Measurements from ENCODE around the gene SDC1. TPM values are rescaled to one million over a fixed set of nuclear protein-coding genes. Genes with fewer than 3 reads are reported as not detected.
A peak's percentile ranks its signal among the peaks of the same experiment; 100 is the strongest.
"Not testable (repeated sequence)": the region's sequence is repeated elsewhere in the genome, so short reads cannot be mapped to it uniquely, and the experiment has no call there.

SDC1 gene
- total and polyA plus RNA-seq, 2 donors = 65.3 to 87.1 TPM

DNA sequence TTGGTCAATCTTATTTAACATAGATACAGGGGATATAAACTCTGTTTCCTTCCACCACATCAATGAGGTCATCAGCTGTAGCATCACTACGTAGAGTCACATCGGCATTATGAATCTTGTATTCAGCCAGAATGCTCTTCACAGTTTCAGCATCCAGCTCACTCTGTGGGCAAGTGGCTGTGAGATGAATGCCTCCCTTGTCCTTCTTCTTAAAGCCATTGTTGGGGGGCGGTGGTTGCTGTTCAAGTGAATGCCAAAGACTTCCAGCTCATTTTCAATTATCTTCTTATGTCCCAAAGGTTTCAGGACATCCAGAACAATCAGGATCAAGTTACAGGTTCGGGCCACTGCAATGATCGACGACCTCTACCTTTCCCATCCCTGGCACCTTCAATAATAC, 15.4 kb upstream of the SDC1 start:
- not testable (repeated sequence) for H3K27ac ChIP-seq (ENCODE audit: low read depth); H3K4me1 ChIP-seq (ENCODE audit: insufficient read depth); H3K4me3 ChIP-seq (ENCODE audit: low read depth, low read length); DNase-seq (ENCODE audit: extremely low spot score); H3K36me3 ChIP-seq (ENCODE audit: insufficient read depth)
- 87% methylated on average over 6 of the region's 6 CpGs for WGBS

DNA sequence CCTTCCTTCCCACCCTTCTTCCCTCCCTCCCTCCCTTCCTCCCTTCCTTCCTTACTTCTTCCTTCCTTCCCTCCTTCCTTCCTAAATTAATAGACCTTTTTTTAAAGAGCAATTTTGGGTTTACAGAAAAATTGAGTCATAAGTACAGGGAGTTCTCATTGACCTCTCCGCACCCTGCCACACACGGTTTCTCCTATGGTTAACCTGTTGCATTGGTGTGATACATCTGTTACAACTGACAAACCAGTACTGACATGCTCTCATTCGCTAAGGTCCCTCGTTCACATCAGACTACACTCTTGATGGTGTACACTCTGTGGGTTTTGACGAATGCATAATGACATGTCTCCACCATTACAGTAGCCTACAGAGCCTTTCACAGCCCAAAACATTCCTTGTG, 11.6 kb upstream of the SDC1 start:
- DNase-seq (ENCODE audit: extremely low spot score) = no peak
- no peaks in the 10 kb centered on the region for H3K4me1 ChIP-seq (ENCODE audit: insufficient read depth)
- H3K36me3 ChIP-seq (ENCODE audit: insufficient read depth) = no peaks in the 10 kb centered on the region
- 73% methylated on average over 5 of the region's 5 CpGs for WGBS
- H3K27ac ChIP-seq (ENCODE audit: low read depth) = no peak overlapping the region
- no peak overlapping the region for H3K4me3 ChIP-seq (ENCODE audit: low read depth, low read length)

DNA sequence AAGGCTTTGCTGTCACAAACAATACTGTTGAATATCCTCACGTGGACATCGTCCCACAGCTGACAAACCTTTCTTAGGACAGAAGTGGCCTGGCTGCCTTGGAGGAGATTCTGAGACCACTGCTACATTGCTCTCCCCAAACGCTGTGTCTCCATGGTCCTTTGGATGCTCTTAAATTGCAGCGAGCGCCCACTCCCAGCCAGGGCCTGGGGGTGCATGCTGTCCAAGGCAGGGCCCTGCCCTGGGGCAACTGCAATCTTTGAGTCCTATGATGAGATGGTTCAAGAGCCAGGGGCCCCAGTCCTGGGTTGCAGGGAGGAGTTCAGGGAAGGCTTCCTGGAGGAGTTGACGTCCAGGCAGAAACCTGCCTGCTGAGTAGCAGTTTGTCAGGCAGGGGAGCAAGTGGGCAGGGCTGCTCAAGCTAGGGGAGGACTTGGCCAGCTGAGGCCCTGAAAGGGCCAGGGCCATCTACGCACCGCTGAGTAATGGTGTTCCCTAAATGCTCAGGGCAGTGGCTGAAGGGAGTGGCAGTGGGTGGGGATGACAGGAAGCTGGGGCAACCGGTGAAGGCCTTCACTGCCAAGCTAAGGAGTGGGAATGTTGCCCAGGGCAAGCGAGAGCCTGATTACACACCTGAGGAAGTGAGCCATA, 10.8 kb upstream of the SDC1 start:
- Histone ChIP-seq H3K4me1 (ENCODE audit: insufficient read depth) (no peaks in the 10 kb centered on the region), H3K4me3 (ENCODE audit: low read depth, low read length) (no peak overlapping the region), H3K27ac (ENCODE audit: low read depth) (peak overlapping the region; percentile 57), H3K36me3 (ENCODE audit: insufficient read depth) (no peaks in the 10 kb centered on the region)
- DNase-seq (ENCODE audit: extremely low spot score) = no peak
- WGBS = 80% methylated on average over 10 of the region's 10 CpGs

DNA sequence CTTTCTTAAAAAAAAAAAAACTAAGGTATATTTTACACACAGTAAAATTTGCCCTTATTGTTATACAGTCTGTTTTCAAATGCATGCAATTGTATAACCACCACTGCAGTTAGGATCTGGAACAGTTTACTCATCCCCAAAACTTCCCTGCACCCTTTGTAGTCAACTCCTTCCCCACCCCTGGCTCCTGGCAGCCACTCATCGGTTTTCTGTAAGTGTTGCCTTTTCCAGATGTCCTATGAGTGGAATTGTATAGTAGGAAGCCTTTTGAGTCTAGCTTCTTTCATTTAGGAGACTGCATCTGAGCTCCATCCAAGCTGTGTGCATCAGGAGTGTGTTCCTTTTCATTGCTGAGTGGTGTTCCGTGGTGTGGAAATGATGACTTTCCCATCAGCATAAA, 9.7 kb upstream of the SDC1 start:
- 68% methylated on average over 2 of the region's 2 CpGs for WGBS
- not testable (repeated sequence) for H3K27ac ChIP-seq (ENCODE audit: low read depth); DNase-seq (ENCODE audit: extremely low spot score)

DNA sequence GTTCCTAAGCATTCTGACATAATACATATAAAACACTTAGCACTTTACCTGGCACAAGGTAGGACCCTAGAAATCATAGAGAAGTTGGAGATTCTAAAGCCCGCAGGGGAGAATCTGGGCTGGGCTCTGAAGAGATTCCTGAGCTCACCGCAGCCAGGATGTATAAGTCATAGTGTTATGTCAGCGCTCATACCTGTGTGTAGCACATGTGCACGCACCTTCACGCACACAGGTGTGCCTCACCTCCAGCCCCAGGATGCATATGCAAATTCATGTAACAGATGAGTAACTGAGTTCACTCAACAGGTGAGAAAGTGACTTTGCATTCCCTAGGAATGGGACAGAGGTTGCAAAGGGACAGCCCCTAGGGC, 7.9 kb upstream of the SDC1 start:
- Histone ChIP-seq H3K27ac (ENCODE audit: low read depth) (peak overlapping the region; percentile 85), H3K4me3 (ENCODE audit: low read depth, low read length) (no peak overlapping the region), H3K36me3 (ENCODE audit: insufficient read depth) (no peaks in the 10 kb centered on the region), H3K4me1 (ENCODE audit: insufficient read depth) (no peaks in the 10 kb centered on the region)
- 94% methylated on average over 5 of the region's 5 CpGs for WGBS
- DNase-seq (ENCODE audit: extremely low spot score) = no peak

More for the DNA sequence above, 9.7 kb upstream of the SDC1 start:
- not testable (repeated sequence) for H3K36me3 ChIP-seq (ENCODE audit: insufficient read depth); H3K4me3 ChIP-seq (ENCODE audit: low read depth, low read length); H3K4me1 ChIP-seq (ENCODE audit: insufficient read depth)

DNA sequence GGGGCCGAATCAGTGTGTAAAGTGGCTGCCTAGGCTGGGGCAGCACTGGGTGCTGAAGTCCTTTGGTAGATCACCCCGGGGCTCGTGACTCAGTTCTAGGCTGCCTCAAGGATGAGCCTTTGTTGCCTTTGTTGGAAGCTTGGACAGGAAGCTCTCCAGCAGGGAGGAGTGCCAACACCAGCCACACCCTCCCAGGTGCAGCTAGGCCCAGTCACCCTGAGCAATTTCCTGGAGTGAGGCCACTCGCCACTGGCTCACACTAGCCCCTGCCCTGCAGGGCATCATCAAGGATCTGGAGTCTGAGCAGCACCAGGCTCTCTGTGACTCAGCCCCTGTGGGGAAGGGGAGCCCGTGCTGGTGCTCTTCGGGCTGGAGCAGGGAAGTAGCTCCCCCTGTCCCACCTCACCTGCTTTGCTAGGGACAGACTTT, 6.7 kb upstream of the SDC1 start:
- no peaks in the 10 kb centered on the region for H3K36me3 ChIP-seq (ENCODE audit: insufficient read depth)
- DNase-seq (ENCODE audit: extremely low spot score) = no peak
- H3K4me1 ChIP-seq (ENCODE audit: insufficient read depth) = no peaks in the 10 kb centered on the region
- WGBS = 72% methylated on average over 6 of the region's 6 CpGs
- H3K4me3 ChIP-seq (ENCODE audit: low read depth, low read length) = no peak overlapping the region
- peak overlapping the region; percentile 27 for H3K27ac ChIP-seq (ENCODE audit: low read depth)

DNA sequence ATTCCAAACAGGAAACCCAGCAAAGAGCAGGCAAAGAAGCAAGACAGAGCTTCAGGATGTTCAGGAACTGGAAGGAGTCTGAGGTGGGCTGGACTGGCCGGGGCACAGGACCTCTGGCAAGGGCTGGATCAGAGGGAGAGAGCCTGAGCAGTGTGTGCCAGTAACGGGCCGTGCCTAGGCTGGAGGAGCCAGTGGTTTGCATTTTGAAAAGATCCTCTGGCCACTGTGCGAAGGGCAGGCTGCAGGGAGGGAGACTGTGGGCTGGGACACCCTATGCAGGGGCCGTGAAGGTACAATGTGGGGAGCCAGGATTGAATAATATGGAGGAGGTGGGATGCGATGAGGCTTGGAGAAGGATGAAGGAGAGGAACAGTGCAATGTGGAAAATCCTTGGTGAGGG, 6.2 kb upstream of the SDC1 start:
- H3K27ac ChIP-seq (ENCODE audit: low read depth) = peak overlapping the region; percentile 27
- no peaks in the 10 kb centered on the region for H3K4me1 ChIP-seq (ENCODE audit: insufficient read depth)
- H3K4me3 ChIP-seq (ENCODE audit: low read depth, low read length) = no peak overlapping the region
- WGBS = 87% methylated on average over 6 of the region's 6 CpGs
- H3K36me3 ChIP-seq (ENCODE audit: insufficient read depth) = no peaks in the 10 kb centered on the region
- DNase-seq (ENCODE audit: extremely low spot score) = no peak

DNA sequence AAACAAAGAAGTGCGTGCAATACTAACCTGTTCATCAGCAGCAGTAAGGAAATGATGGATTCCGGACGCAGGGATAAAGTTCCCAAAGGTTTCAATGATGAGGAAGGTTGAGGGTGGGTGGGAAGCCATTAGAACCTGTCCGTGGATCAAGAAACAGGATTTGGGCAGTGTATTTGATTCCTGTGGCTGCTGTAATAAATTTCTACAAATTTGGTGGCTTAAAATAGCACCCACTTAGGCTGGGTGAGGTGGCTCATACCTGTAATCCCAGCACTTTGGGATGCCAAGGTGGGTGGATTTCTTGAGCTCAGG, 5.1 kb upstream of the SDC1 start:
- no peaks in the 10 kb centered on the region for H3K36me3 ChIP-seq (ENCODE audit: insufficient read depth)
- no peak overlapping the region for H3K27ac ChIP-seq (ENCODE audit: low read depth)
- no peaks in the 10 kb centered on the region for H3K4me1 ChIP-seq (ENCODE audit: insufficient read depth)
- no peak overlapping the region for H3K4me3 ChIP-seq (ENCODE audit: low read depth, low read length)
- 79% methylated on average over 4 of the region's 4 CpGs for WGBS
- no peak for DNase-seq (ENCODE audit: extremely low spot score)

DNA sequence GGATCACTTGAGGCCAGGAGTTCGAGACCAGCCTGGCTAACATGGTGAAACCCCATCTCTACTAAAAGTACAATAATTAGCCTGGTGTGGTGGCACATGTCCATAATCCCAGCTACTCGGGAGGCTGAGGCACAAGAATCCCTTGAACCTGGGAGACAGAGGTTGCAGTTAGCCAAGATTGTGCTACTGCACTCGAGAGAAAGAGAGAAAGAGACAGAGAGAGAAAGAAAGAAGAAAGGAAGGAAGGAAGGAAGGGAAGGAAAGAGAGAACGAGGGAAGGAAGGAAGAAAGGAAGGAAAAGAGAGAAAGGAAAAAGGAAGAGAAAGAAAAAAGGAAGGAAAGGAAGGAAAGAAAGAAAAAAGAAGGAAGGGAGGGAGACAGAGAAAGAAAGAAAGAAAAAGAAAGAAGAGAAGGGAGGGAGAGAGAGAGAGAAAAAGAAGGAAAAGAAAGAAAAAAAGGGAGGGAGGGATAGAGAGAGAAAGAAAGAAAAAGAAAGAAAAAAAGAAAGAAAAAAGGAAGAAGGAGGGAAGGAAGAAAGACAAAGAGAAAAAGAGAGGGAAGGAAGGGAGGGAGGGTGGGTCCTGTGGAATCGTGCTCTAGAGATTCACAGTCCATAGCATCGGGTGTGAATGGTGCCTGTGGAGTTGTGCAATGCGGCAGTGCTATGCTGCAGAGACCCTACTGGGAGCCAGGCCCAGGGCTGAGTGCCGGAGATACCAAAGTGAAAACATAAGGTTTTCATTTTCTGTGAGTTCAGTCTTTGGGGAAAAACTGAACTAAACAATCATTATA, 4.6 kb upstream of the SDC1 start:
- Histone ChIP-seq H3K27ac (ENCODE audit: low read depth) (no peak overlapping the region), H3K4me3 (ENCODE audit: low read depth, low read length) (no peak overlapping the region), H3K4me1 (ENCODE audit: insufficient read depth) (no peaks in the 10 kb centered on the region), H3K36me3 (ENCODE audit: insufficient read depth) (no peaks in the 10 kb centered on the region)
- no peak for DNase-seq (ENCODE audit: extremely low spot score)
- WGBS = 82% methylated on average over 8 of the region's 8 CpGs

DNA sequence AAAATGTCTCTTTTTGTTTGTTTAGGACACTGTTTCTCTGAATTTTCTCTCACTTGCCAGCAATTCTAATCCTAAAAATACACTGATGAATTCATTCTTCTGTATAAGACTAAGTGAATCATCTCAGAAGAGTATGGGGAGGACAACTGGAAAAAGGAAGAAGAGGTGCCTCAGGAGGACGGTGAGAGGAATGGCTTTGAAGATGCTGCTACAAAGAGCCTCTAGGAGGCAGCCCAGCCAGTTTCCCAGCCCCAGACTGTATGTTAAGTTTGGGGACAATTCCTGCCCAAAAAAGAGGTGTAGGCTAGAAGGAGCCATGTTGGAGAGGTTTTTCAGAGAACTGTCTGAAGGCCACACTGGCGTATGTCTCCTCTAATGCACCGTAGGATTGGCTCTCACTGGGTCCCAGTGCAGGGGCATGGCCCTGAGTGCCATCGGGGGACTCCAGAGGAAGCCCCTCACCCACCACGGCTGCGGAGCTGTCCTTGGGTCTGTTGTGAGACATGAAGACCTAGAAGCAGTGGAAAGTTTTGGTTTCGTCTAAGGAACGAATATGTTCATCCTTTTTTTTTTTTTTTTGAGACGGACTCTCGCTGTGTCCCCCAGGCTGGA, 3.1 kb upstream of the SDC1 start:
- DNase-seq (ENCODE audit: extremely low spot score) = no peak
- no peaks in the 10 kb centered on the region for H3K36me3 ChIP-seq (ENCODE audit: insufficient read depth)
- H3K4me1 ChIP-seq (ENCODE audit: insufficient read depth) = no peaks in the 10 kb centered on the region
- H3K4me3 ChIP-seq (ENCODE audit: low read depth, low read length) = no peak overlapping the region
- no peak overlapping the region for H3K27ac ChIP-seq (ENCODE audit: low read depth)
- 92% methylated on average over 10 of the region's 10 CpGs for WGBS

DNA sequence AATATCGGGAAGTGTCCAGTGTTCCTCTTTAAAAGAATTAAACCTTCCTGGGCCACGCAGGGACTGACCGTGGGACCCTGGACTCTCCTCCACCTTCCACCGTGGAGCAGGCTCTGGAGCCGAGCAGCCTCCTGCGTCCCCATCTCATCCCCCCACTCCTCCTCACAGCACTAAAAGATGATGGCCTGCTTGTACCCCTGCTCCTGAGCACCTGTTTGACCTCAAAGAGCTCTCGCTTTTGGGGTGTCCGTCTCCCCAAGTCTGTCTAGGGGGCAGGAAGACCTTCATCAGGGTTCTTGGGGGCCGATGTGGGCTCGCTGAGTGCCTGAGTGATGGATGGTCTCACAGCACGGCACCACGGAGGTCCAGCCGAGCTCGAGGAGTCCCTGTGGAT, 1.2 kb upstream of the SDC1 start:
- DNase-seq (ENCODE audit: extremely low spot score) = no peak
- Histone ChIP-seq H3K36me3 (ENCODE audit: insufficient read depth) (no peaks in the 10 kb centered on the region), H3K4me1 (ENCODE audit: insufficient read depth) (no peaks in the 10 kb centered on the region), H3K4me3 (ENCODE audit: low read depth, low read length) (no peak overlapping the region), H3K27ac (ENCODE audit: low read depth) (no peak overlapping the region)
- 93% methylated on average over 14 of the region's 14 CpGs for WGBS

DNA sequence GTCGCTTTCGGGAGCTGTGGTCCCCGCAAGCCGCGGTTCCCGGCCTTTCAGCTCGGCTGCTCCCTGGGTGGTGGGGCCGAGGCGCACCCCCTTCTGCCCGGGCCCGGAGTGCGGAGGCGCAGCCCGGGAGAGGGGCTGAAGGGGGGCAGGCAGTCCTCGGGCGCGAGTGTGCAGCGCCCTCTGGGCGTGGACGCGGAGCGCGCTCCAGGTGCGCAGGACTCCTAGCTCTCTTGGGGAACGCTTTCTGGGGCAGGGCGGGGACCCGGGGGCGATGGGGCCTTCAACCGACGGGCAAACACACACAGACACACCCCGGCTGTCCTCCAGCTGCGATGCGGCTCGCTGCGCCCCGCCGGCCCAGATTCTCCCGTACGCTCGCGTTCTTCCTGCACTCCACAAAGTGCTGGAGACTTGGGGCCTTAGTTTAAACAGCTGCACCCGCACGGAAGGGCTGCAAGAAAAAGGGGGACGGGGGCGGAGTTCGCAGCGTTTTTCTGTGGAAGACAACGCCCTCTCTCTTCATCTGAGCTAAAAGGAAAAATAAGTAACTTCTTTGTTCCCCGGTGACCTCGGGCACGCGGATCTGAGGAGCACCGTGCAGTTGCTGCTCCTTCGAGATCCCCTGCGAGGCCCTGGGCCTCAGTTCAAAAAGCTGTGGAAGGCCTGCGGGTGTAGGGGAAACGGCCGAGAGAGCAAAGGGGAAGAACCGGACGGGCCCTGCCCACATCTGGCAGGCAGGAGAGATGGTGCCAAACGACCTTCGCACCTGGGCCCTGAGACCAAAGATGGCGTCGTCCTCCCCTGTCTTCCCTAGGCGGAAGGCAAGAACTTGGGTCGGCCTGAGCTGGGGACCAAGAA, 593 bp upstream of the SDC1 start:
- Histone ChIP-seq H3K4me3 (ENCODE audit: low read depth, low read length) (peak overlapping the region; percentile 66), H3K4me1 (ENCODE audit: insufficient read depth) (no peaks in the 10 kb centered on the region), H3K36me3 (ENCODE audit: insufficient read depth) (no peaks in the 10 kb centered on the region), H3K27ac (ENCODE audit: low read depth) (peak overlapping the region; percentile 43)
- DNase-seq (ENCODE audit: extremely low spot score) = no peak
- 8% methylated on average over 66 of the region's 66 CpGs for WGBS

DNA sequence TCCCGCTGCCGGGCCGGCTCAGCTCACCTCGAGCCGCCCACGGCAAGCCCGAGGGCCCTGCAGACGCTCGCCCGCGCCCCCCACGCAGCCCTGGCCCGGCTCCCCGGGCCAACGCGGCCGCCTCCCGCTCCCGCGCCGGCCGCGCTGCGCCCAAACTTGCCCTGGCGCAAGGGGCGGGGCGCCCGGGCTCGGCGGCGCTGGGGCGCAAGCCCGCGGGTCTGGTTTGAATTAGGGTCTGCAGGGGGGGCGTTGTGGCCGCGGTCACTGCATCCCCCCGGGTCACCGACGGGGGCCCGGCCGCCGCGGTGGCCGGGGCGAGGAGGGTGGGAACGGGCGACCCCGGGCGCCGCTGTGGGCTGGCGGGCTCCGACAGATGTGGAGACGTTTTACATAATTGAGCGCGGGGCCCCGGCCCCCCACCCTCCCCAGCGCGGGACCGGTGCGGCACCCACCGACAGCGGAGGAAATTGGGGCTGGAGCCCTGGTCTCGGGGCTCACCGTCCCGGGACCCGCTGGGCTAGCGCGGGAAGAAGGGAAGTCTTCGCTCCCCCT, 690 bp downstream of the SDC1 start:
- H3K4me1 ChIP-seq (ENCODE audit: insufficient read depth) = no peaks in the 10 kb centered on the region
- under 1% methylated on average over 70 of the region's 70 CpGs for WGBS
- DNase-seq (ENCODE audit: extremely low spot score) = no peak
- H3K4me3 ChIP-seq (ENCODE audit: low read depth, low read length) = peak overlapping the region; percentile 66
- H3K36me3 ChIP-seq (ENCODE audit: insufficient read depth) = no peaks in the 10 kb centered on the region
- peak overlapping the region; percentile 93 for H3K27ac ChIP-seq (ENCODE audit: low read depth)
